Left lung (tissue), 10 donors: ENCODE measurements around the gene GOLGA3. TPM values are rescaled to one million over a fixed set of nuclear protein-coding genes. Genes with fewer than 3 reads are reported as not detected.

ENCODE experiments used
- ATAC-seq: fragments of 200-7000 bp; cut with Tn5 transposase; one replicate; pipeline ENCODE4 v1.9.1; 2020; ENCODE audit warnings: moderate library complexity
- DNase-seq, 4 donors: peaks; one replicate each; pipeline ENCODE4 v3.0.0-alpha.2; 2013 to 2020
- H3K27ac ChIP-seq, 2 donors: fragments of 200-600 bp; sonication (generic) in 1 of 2; one replicate each; pipeline versions ENCODE4 v1.5.0 to v1.8.0; 2020 to 2021
- H3K27me3 ChIP-seq, 2 donors: fragments of 200-600 bp; sonication (generic) in 1 of 2; one replicate each; pipeline versions ENCODE4 v1.5.0 to v1.8.0; 2020 to 2021
- H3K36me3 ChIP-seq, 2 donors: fragments of 200-600 bp; sonication (generic) in 1 of 2; one replicate each; pipeline versions ENCODE4 v1.5.0 to v1.8.0; 2020 to 2021
- H3K4me1 ChIP-seq, 2 donors: fragments of 200-600 bp; one replicate each; pipeline ENCODE4 v1.8.0; 2021
- H3K4me3 ChIP-seq, 2 donors: fragments of 200-600 bp; sonication (generic) in 1 of 2; one replicate each; pipeline versions ENCODE4 v1.5.0 to v1.8.0; 2020 to 2021; ENCODE audit warnings: mild to moderate bottlenecking in 1 of 2
- H3K9me3 ChIP-seq, 2 donors: fragments of 200-600 bp; sonication (generic) in 1 of 2; one replicate each; pipeline versions ENCODE4 v1.5.0 to v1.8.0; 2020 to 2021
- CTCF ChIP-seq, 2 donors: fragments of 200-600 bp; sonication (generic) in 1 of 2; IDR thresholded peaks; one replicate each; pipeline versions ENCODE4 v1.5.0 to v1.8.0; 2021; ENCODE audit warnings: antibody characterized with exemption in 2 of 2
- intact Hi-C, 2 donors: fragments of 100-400 bp; cut with DNase I; formaldehyde crosslinking; loops; one replicate each; pipeline versions ENCODE4 v1.11.2 to v1.14.2; 2022
- polyA plus RNA-seq, 6 donors: library from polyadenylated mRNA; unstranded; fragments of 120-200 nt; gene quantifications; one replicate each; pipeline ENCODE4 v1.2.1, GENCODE V29; 2013; ENCODE audit not compliant: insufficient read length in 6 of 6
- total RNA-seq, 2 donors: library from RNA; stranded (reverse); fragmentation: NEBNext Ultra II Directional; extraction: Animal tissue kit (Norgen Biotek cat#: 25700); gene quantifications; one replicate each; pipeline ENCODE4 v1.2.1, GENCODE V29; 2021
- donor health status: DM: no; HTN: yes; CAD: no.
- donor health status: DM: no; HTN: no; CAD: no.

Gene GOLGA3
- total and polyA plus RNA-seq, 8 donors: 40.6 to 82.6 (median 45.0) TPM

GRCh38 chr12:132741620-132742019 lies 87.0 kb downstream of the GOLGA3 start:
- H3K27me3 ChIP-seq: no peaks in the 10 kb centered on the region
- no peak overlapping the region for H3K4me3 ChIP-seq
- DNase-seq (no peak), ATAC-seq (no peak)
- H3K9me3 ChIP-seq: no peaks in the 10 kb centered on the region
- no peaks in the 10 kb centered on the region for H3K4me1 ChIP-seq
- no peak for TF ChIP-seq CTCF (IDR thresholded peaks at IDR 0.05)
- H3K36me3 ChIP-seq: peaks cover 0 to 100% of the 10 kb centered on the region in 2 donors
- H3K27ac ChIP-seq: no peak overlapping the region
- intact Hi-C loops: no loop called here

GRCh38 chr12:132740652-132741051 lies 88.0 kb downstream of the GOLGA3 start:
- Histone ChIP-seq H3K27me3 (no peaks in the 10 kb centered on the region), H3K9me3 (no peaks in the 10 kb centered on the region), H3K4me1 (no peaks in the 10 kb centered on the region), H3K27ac (no peak overlapping the region), H3K36me3 (peaks cover 0 to 100% of the 10 kb centered on the region in 2 donors), H3K4me3 (no peak overlapping the region)
- peak in 1 of 4 donors; percentile 27 for DNase-seq
- intact Hi-C loops: no loop called here
- ATAC-seq: no peak
- no peak for TF ChIP-seq CTCF (IDR thresholded peaks at IDR 0.05)

GRCh38 chr12:132740313-132740646 lies 88.4 kb downstream of the GOLGA3 start:
- intact Hi-C loops: no loop called here
- no peak for TF ChIP-seq CTCF (IDR thresholded peaks at IDR 0.05)

GRCh38 chr12:132739600-132740312 lies 88.9 kb downstream of the GOLGA3 start:
- TF ChIP-seq CTCF (IDR thresholded peaks at IDR 0.05): no peak
- H3K9me3 ChIP-seq: no peaks in the 10 kb centered on the region
- DNase-seq: peak in 1 of 4 donors; percentile 27
- H3K4me3 ChIP-seq: no peak overlapping the region
- no peak overlapping the region for H3K27ac ChIP-seq
- H3K36me3 ChIP-seq: peaks cover 0 to 100% of the 10 kb centered on the region in 2 donors
- intact Hi-C loops: no loop called here
- H3K4me1 ChIP-seq: no peaks in the 10 kb centered on the region
- H3K27me3 ChIP-seq: no peaks in the 10 kb centered on the region
- no peak for ATAC-seq

More at GRCh38 chr12:132740313-132740646, 88.4 kb downstream of the GOLGA3 start:
- Histone ChIP-seq H3K27ac (no peak overlapping the region), H3K27me3 (no peaks in the 10 kb centered on the region), H3K4me3 (no peak overlapping the region), H3K36me3 (peaks cover 0 to 100% of the 10 kb centered on the region in 2 donors), H3K4me1 (no peaks in the 10 kb centered on the region), H3K9me3 (no peaks in the 10 kb centered on the region)
- DNase-seq (no peak), ATAC-seq (no peak)

- H3K36me3 ChIP-seq: peaks cover 0 to 98% of the 10 kb centered on the region in 2 donors
- H3K9me3 ChIP-seq: no peaks in the 10 kb centered on the region
- intact Hi-C loops: no loop called here
- no peak overlapping the region for H3K4me3 ChIP-seq
- no peaks in the 10 kb centered on the region for H3K27me3 ChIP-seq
- H3K27ac ChIP-seq: no peak overlapping the region
- ATAC-seq (peak; percentile 19), DNase-seq (peak in 1 of 4 donors; percentile 49)
- H3K4me1 ChIP-seq: no peaks in the 10 kb centered on the region
- no peak for TF ChIP-seq CTCF (IDR thresholded peaks at IDR 0.05)
These were observed 91.8 kb downstream of the GOLGA3 start for GRCh38 chr12:132736913-132737312.
